AG09319 (cell line): ENCODE measurements around the gene TES.

Experiments
- DNase-seq: peaks from one replicate; pipeline ENCODE4 v3.0.0-alpha.2; 2010; ENCODE audit warnings: low read depth; ENCODE audit errors: extremely low read depth
- CTCF ChIP-seq: IDR thresholded peaks from 2 replicates; pipeline ENCODE4 v1.5.1; 2011; ENCODE audit warnings: low read depth, mild to moderate bottlenecking, inconsistent platforms, low read length, moderate library complexity

Gene TES

DNA sequence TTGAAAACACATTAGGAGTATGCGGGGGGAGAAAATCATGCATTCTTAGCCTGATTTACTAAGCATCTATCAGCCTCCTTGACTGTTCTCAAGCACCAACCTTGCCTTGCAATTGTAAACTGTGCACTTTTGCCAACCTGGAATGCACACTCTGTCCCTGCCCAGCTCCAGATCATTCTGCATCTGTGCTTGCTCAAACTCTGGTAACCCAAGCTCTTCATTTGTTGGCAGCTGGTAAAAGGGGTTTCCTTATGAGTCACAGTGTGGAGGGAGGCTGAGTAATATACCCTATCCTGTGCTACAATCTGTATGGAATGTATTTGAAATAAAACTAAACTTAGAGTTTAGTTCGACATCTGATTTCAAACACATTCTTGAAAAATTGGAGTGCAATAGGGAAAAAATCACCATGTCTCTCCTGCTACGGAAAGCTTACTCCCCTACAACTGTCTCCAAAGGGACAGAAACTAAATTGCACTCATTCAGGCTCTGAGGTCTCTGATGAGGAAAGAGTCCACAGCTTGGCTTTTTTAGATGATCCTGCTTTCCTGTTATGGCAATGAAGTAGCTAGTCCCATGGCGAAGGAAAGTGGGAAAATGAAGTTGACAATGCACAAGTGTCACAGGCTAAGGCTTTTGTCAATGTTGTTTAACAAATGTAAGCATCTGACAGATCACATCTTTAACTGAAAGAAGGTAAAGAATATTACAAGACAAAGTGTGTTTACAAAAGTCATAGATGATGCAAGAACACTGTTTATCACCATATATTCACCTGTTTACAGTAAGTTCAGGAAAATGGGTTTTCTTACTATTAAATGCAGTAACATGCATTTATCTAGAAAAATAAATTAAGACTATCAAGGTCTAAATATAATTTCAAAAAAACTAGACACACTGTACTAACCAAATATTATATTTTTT is 61.9 kb downstream of the TES start:
- DNase-seq = peak; percentile 88
- TF ChIP-seq CTCF = no peak

DNA sequence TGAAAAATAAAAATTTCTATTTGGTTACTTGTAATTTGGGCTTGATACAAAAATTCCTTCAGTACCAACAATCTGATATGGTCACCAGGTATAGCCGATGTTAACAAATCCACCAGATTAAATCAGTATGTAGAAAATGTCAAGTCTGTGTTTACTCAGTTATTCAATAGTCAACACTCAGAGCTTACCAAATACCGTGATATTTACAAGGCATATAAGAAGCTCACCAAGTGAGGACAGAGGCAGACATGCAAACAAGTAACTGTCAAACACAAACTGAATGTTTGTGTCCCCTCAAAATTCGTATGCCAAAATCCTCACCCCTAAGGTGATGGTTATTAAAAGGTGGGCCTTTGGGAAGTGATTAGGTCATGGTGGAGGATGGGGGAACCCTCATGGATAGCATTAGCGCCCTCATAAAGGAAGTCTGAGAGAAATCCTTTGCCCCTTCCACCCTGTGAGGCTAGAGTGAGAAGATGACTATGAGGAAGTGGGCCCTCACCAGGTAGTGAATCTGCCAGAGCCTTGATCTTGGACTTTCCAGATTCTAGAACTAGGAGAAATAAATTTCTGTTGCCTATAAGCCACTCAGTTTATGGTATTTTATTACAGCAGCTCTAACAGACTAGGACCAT is 63.1 kb downstream of the TES start:
- no peak for DNase-seq
- TF ChIP-seq CTCF = no peak

DNA sequence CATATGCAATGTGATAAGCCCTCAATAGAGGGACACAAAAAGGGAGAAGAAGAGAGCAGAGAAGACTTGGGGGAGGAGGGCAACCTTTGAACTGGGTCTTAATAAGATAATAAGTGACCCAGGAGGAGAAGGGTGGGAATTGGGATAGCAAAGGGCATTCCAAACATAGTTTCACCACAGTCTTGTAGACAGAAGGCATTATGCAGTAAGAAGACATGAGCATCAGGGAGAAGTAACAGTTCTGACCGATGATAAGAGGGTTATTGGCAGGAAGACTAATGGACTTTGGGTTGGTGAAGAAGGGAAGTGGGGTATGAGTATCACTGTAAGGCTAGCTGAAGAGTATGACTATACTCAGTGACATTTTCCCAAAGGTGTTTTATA is 63.6 kb downstream of the TES start:
- DNase-seq = no peak
- TF ChIP-seq CTCF = no peak

DNA sequence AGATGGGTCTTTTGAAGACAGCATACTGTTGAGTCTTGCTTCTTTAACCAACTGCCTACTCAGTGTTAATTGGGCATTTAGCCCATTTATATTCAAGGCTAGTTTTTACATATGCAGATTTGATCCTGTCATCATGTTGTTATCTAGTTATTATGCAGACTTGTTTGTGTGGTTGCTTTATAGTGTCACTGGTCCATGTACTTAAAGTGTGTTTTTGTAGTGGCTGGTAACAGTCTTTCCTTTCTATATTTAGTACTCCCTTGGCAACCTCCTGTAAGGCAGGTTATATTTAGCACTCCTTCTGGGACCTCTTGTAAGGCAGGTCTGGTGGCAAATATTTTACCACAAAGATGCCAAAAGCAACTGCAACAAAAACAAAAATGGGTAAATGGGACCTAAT is 66.7 kb downstream of the TES start:
- DNase-seq = no peak
- no peak for TF ChIP-seq CTCF

- no peak for TF ChIP-seq CTCF
- no peak for DNase-seq
These were observed 68.9 kb downstream of the TES start for GRCh38 chr7:116279217-116279616.

DNA sequence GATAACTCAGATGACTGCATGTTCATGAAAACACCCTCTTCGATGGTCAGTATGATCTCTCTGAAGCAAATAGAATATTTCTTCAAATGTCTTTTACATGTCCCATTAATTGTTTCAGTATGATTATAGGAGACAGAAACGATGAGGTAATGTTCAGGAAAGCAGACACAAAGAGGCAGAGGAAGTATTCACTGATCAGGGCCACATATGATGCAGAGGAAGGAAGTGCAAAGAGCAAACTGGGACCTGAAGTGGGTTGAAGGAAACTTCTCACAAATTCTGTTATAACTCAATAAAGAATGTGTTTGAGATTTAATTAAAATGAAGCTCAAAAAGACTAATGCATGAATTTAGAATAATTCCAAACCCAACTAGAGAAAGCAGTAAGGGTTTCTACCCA is 70.5 kb downstream of the TES start:
- DNase-seq = no peak
- no peak for TF ChIP-seq CTCF

GRCh38 chr7:116283595-116284204 is 73.4 kb downstream of the TES start:
- no peak for DNase-seq
- no peak for TF ChIP-seq CTCF
